ENCODE data around the gene LPCAT3.

LPCAT3 gene

GRCh38 chr12:6961695-6962284 lies 56.5 kb downstream of the LPCAT3 start:
- peak; percentile 28 for TF ChIP-seq CTCF (IDR thresholded peaks at IDR 0.05; ENCODE audit: insufficient read depth, low read length)
- TF ChIP-seq SPI1 (IDR thresholded peaks at IDR 0.05; ENCODE audit: borderline replicate concordance, low read depth) = no peak
- no peak for TF ChIP-seq REST (IDR thresholded peaks at IDR 0.05; ENCODE audit: insufficient replicate concordance, low read depth)
- peak; percentile 80 for TF ChIP-seq POLR2AphosphoS5 (IDR thresholded peaks at IDR 0.05; ENCODE audit: low read depth)
- TF ChIP-seq GABPA (IDR thresholded peaks at IDR 0.05; ENCODE audit: low read depth) = peak; percentile 56
- H3K27ac ChIP-seq (replicated peaks) = peak overlapping the region; percentile 99
- peak in 1 of 2 experiments; percentile 86 for DNase-seq (ENCODE audit: low read depth in 1 of 2, low spot score in 1 of 2)
- H3K4me3 ChIP-seq (replicated peaks; ENCODE audit: insufficient read depth, low read length) = no peak overlapping the region
- no peaks in the 10 kb centered on the region for H3K27me3 ChIP-seq (ENCODE audit: insufficient read depth, poor library complexity, severe bottlenecking)

- TF ChIP-seq REST (IDR thresholded peaks at IDR 0.05; ENCODE audit: insufficient replicate concordance, low read depth) (no peak), GABPA (IDR thresholded peaks at IDR 0.05; ENCODE audit: low read depth) (no peak), SPI1 (IDR thresholded peaks at IDR 0.05; ENCODE audit: borderline replicate concordance, low read depth) (no peak), POLR2AphosphoS5 (IDR thresholded peaks at IDR 0.05; ENCODE audit: low read depth) (no peak; the same call in 1 of the 2 replicates), CTCF (IDR thresholded peaks at IDR 0.05; ENCODE audit: insufficient read depth, low read length) (no peak)
- peak in 1 of 2 experiments; percentile 84 for DNase-seq (ENCODE audit: low read depth in 1 of 2, low spot score in 1 of 2)
- Histone ChIP-seq H3K27ac (replicated peaks) (peak overlapping the region; percentile 99), H3K4me3 (replicated peaks; ENCODE audit: insufficient read depth, low read length) (no peak overlapping the region), H3K27me3 (ENCODE audit: insufficient read depth, poor library complexity, severe bottlenecking) (no peaks in the 10 kb centered on the region)
Observed at GRCh38 chr12:6961278-6961694, 57.0 kb downstream of the LPCAT3 start.

GRCh38 chr12:6960593-6961277 lies 57.5 kb downstream of the LPCAT3 start:
- TF ChIP-seq SPI1 (IDR thresholded peaks at IDR 0.05; ENCODE audit: borderline replicate concordance, low read depth) (peak; percentile 52; the same call in 1 of the 2 replicates), GABPA (IDR thresholded peaks at IDR 0.05; ENCODE audit: low read depth) (no peak)
- Histone ChIP-seq H3K4me3 (replicated peaks; ENCODE audit: insufficient read depth, low read length) (no peak overlapping the region), H3K27ac (replicated peaks) (peak overlapping the region; percentile 99), H3K27me3 (ENCODE audit: insufficient read depth, poor library complexity, severe bottlenecking) (no peaks in the 10 kb centered on the region)
- DNase-seq (ENCODE audit: low read depth in 1 of 2, low spot score in 1 of 2) = peak in 1 of 2 experiments; percentile 78

GRCh38 chr12:6959805-6960592 lies 58.3 kb downstream of the LPCAT3 start:
- peak overlapping the region; percentile 99 for H3K27ac ChIP-seq (replicated peaks)
- H3K4me3 ChIP-seq (replicated peaks; ENCODE audit: insufficient read depth, low read length) = peak overlapping the region; percentile 7
- DNase-seq (ENCODE audit: low read depth in 1 of 2, low spot score in 1 of 2) = no peak
- TF ChIP-seq POLR2AphosphoS5 (IDR thresholded peaks at IDR 0.05; ENCODE audit: low read depth) (no peak; the same call in 1 of the 2 replicates), REST (IDR thresholded peaks at IDR 0.05; ENCODE audit: insufficient replicate concordance, low read depth) (no peak), CTCF (IDR thresholded peaks at IDR 0.05; ENCODE audit: insufficient read depth, low read length) (no peak), SPI1 (IDR thresholded peaks at IDR 0.05; ENCODE audit: borderline replicate concordance, low read depth) (no peak), GABPA (IDR thresholded peaks at IDR 0.05; ENCODE audit: low read depth) (no peak)
- H3K27me3 ChIP-seq (ENCODE audit: insufficient read depth, poor library complexity, severe bottlenecking) = no peaks in the 10 kb centered on the region

All from HL-60 (cell line).